NCI-H2196 (cell line): ENCODE results near the gene LOXL4.

Experiments
- DNase-seq: peaks from one replicate; lab custom pipeline; 2025; ENCODE audit not compliant: unreplicated experiment; lab: John Stamatoyannopoulos, UW

Gene LOXL4

DNA sequence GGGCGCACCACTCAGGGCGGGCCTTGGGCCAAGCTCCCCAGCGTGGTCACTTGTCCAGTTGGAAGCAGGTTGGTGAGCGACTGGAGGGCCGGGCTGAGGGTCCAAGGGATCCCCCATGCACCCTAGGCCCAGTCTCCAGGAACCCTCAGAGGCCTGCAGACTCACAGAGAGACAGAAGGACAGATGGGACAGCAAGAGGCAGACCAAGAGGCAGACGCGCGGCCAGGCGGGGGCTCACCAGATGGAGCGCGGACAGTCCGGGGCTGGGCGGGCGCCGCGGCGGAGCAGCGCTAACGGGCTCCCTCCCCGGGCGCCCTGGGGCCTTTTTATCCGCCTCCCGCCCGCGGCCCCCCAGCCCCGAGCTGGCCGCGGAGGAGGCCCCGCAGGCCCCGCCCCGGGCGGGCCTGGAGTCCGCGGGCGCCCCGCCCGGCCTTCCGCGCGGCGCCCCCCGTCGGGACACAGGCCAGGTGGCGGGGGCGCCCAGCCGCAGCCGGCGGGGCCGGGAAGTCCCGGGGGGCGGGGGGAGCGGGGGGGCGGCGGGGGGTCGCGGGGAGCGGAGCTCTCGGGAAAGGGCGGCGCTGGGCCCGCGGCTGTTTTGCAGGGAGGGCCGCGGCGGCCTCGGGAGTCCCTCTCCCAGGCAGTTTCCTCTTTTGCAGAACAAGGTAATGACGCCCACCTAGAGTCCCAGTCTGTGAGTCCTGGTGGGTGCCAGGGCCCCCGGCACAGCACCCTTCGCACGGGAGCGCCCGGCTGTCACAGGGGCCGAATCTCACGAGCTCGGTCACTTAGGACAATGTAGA is at the start of gene LOXL4:
Gene LOXL4 (minus strand): TSS at position 301 of the 800 bp plus-strand sequence. CDS start 5,175 bp downstream, outside the sequence.
- no peak for DNase-seq

DNA sequence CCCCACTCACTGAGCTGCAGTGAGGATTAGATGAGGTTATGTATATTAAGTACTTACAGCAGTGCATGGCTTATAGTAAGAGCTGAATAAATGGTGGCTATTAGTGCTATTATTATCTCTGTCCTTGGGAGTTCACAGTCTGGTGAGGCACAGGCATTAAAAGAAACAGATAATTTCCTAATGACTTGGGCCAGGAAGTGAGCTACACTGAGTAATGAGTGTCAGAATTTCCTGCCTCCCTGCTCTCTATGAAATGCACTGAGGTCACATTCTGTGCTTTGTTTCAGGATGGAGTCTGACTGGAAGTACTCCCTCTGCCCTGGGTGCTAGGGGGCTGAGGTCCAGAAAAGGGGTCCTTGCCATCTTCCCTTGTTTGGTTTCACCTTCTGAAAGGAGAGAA is 48.7 kb upstream of the LOXL4 start:
- DNase-seq: no peak

DNA sequence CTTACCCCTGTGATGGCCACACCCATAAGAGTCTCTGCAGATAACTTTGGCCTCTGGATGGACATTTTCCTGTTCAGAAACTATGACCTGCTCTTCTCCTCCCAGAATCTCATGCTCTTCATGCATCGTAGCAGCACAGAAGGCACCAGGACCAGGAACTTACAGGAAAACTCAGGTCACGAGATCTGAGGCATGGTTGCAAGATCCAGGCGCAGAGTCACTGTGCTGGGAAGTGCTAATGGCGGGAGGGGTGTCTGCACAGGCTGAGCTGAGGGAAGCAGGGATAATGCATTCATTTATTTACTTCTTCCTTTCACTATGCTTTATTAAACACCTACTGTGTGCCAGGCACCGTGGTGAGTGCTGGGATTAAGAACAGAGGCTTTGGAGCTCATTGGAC is 48.2 kb upstream of the LOXL4 start:
- no peak for DNase-seq

DNA sequence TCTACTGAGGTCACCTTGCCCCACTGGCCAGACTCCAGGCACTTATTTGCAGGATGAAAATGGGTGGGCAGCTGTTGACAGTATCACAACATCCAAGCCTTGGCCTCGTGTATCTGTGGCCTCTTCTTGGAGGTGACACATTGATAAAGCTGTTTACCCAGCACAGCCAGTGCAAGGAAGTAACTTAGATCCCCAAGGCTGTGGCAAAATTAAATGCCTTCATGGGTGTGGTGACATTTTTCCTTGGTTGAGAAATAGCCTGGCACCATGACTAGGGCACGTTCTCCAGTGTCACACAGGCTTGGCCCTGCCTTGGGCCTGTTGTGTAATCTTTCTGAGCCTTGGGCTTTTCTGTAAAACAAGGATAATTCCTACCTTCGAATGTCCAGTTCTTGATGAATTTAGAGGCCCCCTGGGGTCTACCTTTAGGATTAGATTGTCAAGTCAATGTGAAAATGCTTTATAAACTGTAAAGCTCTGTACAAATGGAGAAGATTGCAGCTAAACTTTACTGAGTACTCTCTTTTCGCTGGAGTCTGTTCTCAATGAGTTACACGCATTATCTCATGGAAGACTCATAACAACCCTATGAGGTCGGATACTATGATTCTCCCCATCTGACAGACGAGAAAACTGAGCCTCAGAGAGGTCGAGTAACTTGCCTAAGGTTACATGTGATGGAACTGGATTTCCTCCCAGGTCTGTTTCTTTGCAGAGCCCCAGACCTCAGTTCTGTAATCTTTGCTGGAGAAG is 46.7 kb upstream of the LOXL4 start:
- no peak for DNase-seq

DNA sequence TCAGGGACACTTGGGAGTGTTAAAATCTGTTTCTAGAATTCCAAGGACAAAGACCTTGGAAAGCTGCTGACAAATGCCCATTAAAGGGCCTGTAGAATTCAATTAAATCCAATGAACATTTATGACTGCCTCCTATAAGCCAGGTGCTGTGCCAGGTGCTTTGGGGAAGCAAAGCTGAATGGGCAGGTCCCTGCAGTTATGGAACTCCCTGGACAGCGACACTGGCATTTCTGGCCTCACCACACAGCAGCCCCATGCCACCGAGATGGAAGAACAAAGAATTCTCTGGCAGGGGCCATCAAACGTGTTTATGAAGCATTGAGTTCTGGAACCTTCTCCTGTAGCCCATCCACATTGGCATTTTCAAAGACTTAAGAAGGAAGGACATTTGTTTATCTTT is 45.6 kb upstream of the LOXL4 start:
- no peak for DNase-seq

DNA sequence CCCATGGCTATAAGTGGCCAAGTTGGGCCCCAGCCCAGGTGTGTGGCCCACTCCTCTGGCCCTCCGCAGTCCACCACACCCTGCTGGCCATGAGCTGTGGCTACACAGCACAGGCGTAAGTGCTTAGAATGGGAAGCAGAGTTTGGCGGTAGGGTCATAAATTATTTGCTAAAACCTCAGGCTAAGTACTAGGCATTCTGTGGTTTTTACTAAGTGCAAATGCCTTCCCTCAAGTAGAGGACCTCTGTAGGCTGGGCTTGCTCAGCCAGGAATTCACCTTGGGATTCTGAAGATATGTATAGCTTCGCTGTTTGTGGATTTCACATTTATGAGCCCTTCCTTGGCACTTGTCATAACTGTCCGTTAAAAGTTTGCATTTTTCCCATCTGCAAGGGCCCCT is 44.8 kb upstream of the LOXL4 start:
- DNase-seq: no peak

DNA sequence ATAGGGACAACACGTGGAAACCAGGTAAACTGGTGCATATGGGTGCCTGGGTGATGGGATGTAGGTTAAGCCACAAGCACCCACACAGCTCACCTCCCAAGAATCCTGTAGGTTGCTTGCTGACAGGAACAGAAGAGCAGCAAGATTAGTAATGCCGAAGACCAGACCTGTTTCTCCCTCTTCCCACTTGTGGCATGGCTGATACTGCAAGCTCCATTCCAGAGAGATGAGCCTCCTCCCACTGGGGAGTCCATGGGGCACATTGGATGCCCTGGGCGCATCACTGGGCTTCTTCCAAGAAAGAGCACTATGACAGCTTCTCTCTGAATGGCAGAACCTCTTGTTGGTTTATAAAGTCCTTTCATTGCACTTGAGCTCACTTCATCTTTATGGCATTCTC is 44.4 kb upstream of the LOXL4 start:
- DNase-seq: no peak

DNA sequence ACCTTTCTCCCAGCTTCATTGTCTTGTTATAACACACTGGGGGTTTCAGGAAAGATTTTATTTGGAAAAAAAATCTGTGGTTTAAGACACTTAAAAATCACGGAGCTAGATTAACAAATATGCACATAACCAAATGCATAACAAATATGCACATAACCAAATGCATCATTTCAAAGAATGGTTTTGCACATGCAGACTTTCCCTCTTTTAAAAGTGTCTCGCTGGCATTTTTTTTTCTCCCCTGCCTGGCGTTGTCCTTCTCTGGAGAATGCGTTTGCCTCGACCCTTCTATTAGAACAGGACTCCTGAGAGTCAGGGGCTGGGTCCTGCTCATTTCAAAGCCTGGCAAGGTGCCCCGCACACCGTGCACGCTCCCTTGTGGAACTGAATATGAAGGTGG is 42.7 kb upstream of the LOXL4 start:
- no peak for DNase-seq

DNA sequence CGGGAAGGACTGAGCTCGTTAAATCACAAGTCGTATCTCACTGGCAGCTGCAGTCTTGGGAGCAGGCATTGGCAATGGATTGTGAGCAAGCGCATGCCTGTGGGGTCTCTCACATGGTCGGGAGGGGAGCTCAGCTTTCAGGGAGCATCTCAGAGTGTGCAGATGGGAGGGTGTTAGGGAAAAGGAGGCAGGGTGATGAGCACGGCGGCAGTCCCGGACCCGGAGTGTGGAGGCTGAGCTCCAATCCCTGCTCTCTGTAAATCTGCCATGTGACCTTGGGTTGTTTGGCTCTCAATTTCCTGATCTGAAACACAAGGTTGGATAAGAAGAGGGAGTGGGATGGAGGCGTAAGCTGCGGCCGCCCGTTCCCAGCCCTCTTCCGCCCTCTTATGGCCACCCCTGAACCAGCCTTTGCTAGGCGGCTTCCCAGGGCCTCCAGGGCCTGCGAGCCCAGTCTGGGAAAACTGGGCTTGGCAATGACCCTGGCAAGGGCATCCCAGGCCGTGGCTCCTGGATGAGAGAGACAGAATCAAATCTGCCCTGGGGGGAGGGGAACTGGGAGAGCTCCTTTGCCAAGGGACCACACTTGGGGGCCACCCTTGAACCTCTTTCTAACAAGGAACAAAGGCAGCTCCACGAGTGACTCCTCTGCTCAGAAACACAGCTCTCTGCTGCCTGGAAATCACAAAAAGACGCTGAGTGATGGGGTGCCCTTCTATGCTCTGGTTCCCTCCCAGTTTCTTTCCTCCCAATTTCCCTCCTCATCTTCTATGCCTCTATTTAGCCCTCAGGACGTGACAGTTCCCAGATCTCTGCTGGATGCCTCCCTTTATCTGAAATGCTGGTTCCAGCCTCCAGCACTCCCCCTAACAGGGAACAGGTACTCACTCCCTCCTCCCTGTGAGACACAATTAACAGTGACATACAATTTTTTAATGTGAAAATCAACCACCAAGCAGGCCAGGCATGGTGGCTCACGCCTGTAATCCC is 41.7 kb upstream of the LOXL4 start:
- DNase-seq: peak; percentile 60

DNA sequence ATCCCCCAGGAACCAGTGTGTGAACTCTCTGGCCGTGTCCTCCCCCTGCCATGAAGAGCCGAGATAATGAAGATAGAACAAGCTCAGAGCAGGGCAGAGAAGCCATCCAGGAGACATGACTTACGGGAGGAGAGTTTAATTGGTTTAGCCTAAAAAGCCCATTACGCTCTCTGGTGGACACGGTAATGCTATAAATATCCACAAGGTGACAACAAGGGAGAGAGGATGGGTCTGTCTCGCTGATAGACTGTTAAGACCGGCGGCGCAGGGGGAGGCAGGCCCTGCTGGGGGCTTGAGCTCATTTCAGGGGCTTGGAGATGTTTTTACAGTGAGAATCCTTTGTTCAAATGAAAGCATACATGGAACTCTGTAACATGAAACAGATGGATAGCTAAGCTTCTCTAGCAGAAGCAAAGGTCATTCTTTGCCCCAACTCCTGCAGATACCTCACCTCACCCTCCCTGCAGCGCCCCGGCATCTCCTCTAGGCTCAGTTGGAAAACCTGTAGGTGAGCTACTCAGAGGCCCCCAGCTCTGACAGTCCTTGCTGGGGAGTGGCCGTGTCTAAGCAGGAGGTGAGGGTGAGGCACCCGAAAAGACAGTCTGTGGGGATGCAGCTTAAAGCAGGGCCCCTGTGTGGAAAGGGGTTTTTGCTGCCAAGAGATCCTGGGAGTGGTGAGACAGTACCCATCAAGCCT is 40.8 kb upstream of the LOXL4 start:
- no peak for DNase-seq

DNA sequence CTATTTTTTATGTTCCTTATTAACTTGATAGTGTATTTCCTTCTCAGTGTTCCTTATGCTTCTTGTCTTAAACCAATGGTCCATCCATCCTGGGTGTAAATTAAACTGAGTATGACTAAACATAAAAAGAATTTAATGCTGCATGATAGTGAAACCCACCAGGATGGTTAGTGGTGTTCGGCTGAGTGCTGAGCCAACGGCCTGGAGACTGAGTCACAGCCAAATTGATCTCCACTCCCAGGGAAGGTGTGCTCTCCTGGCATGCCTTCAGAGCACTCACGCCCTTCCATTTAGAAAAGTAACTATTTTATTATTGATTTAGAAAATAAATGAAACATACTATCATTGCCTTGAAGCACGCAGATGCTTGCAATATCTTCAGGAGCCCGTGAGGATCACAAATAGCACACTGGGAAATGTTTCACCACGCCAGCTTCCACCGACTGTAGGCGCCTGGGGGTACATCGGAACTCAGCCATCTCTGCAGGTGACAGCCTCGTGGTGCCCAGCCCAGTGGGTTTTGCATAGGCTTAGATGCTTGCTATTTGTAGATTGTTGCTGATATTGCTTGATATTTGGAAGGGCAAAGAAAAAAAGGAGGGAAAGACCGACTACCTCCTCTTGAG is 40.0 kb upstream of the LOXL4 start:
- DNase-seq: no peak

DNA sequence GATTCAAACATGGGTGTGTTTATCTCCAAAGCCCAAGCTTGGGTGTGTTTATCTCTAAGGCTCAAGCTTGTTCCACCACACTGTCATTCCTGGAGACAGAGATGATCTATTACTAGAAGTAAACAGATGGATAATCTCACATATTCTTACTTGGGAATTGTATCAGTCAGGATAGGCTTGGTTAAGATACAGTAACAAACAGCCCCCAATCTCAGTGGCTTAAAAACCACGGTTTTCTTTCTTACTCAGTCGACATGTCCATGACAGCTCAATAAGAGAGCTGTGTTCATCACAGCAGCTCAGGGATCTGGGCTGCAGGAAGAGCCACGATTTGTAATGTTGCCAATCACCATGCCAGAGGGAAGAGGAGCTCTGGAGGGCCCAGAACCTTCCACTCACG is 38.5 kb upstream of the LOXL4 start:
- no peak for DNase-seq

DNA sequence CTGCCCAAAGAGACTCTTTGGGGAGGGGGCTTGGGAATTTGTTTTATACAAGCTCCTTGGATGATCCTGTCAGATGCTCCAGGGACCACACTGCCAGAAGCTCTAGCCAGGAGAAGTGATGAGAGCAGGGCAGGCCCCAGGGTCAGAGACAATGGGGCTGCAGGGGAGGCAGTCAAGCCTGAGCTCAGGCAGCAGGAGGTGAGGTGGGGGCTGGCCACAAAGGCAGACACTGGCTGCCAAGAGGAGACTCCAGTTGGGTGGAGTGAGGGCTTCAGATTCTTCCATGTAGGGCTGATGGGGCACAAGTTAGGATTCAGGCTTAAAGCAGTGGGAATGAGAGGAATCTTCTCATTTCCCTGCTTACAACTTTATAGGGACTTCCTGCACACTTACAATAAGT is 35.6 kb upstream of the LOXL4 start:
- DNase-seq: no peak

DNA sequence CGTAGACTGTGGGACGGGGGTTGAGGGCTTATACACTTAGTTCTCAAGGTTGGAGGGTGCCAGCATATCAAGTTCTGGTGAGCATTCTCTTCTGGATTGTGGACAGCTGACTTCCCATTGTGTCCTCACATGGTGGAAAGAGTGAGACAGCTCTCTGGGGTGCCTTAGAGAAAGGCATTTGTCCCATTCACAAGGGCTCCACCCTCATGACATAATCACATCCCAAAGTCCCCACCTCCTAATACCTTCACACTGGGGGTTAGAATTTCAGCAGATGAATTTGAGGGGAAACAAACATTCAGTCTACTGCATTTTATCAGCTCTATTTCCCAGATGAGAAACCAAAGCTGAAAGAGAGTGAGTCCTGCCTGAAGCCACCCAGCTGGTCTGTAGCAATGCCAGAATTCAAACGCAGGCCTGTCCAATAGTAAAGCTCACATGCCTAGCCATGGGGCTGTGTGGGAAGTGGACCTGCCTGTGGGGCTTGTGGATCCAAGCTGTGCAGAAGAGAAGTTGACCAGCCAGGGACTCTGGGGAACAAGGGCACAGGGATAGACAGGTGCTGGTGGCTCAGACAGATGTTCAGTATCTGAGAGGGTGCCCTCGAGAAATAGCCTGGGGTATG is 34.9 kb upstream of the LOXL4 start:
- no peak for DNase-seq

DNA sequence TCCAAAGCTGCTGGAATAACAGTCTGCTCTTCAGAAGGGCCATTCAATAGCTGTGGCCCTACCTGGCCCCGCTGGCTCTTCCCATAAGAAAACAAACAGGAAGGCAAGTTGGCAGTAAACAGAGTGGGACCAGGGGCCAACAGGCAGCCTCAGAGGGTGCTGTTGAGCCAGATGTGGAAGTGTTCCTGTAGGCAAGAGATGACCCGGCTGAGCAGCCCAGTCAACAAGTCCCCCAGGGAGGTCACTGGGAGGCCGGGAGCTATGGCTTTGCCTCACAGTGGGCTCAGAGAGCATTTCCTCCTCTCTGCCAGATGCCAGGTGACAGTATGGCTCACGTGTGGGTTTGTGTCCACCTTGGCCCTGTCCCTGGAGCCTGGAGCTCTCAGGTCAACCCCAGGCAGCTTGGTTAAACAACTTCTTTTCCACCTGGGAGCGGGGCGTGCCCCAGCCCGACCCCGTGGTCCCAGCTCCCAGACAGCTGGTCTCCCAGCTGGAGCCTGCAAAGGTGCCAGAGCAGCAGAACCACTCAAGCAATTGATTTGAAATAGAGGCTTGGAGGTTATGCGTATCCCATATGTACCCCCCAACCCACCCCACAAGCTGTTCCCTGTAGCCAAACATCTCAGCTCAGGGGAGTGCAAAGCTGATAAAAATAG is 33.8 kb upstream of the LOXL4 start:
- DNase-seq: no peak

DNA sequence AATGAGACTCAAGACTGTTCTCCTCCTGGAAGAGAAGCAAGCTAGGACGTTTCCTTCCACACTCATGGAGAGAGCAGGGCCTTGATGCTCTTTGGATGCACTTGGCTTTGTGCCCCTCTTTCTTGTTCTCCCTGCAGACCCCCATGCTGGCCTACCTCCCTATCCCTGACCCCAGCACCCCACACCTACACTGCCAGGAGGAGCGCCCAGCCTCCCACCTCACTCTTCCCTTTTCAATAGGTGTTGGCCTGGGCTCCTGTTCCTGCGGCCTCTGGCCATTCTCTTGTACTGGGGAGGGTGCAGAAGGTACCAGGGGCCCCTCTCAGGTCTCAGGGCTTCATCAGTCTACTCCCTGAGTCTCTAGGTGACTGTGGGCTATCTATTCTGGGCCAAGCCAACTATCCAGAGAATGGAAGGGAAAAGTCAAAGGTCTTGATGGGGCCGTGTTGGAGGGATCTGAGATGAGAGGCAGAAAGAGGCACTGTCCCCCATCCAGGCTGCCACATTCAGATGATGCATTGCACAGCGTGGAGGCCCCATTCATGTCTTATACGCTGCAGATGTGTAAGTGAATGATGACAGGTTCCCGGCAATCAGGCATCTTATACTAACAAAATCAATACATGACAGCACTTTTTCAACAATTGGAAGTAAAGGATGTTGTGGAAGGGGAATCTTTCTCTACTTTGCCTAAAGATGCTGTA is 32.7 kb upstream of the LOXL4 start:
- no peak for DNase-seq

DNA sequence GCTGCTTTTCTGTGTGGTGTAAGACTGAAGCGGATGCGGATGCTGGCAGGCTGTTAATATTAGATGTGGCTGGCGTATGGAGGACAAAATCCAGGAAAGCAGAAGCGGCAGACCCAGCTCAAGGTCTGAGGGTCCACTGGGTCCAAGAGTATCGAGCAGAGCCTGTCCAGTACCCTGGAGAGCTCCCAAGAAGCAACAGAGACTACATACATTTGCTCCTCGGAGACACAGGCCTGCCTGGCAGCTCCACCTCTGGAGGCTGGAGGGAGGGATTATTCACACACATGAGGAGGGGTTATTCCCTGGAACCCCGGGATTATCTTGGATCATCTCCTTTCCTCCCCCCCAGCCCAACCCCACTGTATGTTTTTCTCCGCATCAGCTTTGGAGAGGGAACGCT is 31.3 kb upstream of the LOXL4 start:
- DNase-seq: no peak

DNA sequence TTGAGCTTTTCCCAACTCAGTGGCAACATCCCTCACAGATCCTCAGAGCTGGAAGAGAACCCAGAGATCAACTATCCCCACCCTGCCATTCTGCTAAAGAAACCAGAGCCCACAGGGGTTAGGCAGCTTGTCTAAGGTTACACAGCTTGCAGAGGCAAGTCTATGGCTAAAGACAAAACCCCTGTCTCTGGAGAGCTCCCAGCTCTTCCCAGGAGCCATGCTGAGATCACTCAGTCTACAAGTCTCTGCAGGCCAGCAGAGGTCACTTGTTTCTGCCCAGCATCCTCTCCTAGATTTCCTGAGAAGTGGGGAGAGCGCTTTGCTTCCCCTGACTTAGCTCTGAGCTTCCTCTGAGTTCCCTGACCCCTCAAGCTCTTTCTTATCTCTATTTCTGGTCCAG is 28.5 kb upstream of the LOXL4 start:
- no peak for DNase-seq

DNA sequence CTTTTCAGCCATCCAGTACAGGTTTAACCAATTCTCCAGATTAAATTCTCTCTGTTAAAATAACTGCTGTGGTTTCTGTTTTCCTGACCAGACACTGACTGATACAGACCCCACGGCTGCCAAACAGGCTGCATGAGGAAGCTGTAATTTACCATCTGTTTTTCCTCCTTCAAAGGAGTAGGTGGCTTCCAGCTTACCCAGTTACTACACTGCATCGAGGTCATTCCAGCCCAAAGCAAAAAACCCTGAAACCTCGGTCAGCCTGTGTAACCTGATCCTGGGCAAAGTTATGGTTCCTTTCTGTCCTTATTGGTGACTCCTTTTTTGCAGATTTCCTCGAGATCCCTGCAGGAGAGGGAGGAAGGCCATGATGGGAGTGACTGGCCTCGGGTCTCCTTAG is 27.9 kb upstream of the LOXL4 start:
- peak; percentile 12 for DNase-seq
